GM10847 (cell line): ENCODE data around the gene OR5K3.

Source experiments
- POLR2A ChIP-seq: IDR thresholded peaks from 2 replicates; pipeline ENCODE4 v1.6.1; 2011; ENCODE audit not compliant: insufficient read length; ENCODE audit errors: extremely low read depth

Gene OR5K3

DNA sequence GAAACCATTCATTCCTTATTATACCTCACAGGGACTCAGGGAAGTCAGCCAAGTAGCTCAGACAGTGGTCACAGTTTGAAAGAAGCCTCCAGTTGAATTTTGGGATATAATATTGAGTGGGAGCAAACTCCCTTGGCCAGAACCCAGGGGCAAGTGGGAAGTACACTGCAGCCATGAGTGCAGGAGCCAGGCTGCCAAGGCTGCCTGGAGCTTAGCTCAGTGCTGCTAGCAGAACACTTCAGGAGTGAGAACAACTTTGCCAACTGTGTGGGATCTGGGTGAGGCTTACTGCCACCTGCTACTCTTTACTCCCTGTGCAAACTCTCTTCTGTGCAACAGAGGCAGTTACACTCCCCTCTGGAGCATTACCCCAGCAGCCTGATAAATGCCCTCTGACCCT, 4.6 kb downstream of the OR5K3 start:
- no peak for TF ChIP-seq POLR2A

DNA sequence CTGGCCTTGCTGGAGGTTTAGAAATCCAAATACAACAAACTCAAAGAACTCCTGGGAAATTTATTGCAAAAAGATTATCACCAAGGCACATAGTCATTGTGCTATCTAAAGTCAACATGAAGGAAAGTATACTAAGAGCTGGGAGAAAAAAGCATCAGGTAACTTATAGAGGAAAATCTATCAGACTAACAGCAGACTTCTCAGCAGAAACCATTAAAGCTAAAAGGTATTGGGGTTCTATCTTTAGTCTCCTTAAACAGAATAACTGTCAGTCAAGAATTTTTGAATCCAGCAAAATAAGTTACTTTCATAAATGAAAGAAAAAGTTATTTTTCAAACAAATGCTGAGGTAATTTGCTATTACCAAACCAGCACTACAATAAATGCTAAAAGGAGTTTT, 8.0 kb downstream of the OR5K3 start:
- TF ChIP-seq POLR2A, result no peak

DNA sequence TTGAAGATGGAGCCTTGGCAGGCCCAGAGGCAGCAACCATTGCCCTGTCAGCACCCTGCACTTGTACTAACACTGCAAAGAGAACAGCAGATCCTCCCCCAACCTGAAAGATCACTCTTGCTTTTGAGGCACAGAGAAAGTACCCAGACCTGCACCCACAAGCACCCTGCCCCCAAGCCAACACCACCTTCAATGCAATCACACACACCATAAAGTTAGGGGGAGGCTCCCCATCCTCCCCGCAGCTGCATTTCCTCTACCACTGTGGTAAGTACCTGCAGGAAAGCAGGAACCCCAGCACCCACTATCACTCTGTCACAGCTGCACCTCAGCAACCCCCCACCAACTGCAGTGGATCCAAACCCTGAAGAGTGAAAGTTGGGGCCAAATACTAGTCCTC, 12.0 kb downstream of the OR5K3 start:
- no peak for TF ChIP-seq POLR2A

DNA sequence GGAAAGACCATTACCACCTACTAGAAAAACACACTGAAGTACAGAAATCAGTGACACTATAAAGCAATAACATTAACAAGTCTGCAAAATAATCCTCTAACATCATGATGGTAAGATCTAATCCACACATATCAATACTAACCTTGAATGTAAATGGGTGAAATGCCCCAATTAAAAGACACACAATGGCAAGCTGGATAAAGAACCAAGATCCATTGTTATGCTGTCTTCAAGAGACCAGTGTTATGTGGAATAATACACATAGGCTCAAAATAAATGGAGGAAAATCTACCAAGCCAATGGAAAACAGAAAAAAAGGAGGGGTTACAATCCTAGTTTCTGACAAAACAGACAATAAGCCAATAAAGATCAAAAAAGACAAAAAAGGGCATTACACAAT, 13.5 kb downstream of the OR5K3 start:
- TF ChIP-seq POLR2A, result no peak

DNA sequence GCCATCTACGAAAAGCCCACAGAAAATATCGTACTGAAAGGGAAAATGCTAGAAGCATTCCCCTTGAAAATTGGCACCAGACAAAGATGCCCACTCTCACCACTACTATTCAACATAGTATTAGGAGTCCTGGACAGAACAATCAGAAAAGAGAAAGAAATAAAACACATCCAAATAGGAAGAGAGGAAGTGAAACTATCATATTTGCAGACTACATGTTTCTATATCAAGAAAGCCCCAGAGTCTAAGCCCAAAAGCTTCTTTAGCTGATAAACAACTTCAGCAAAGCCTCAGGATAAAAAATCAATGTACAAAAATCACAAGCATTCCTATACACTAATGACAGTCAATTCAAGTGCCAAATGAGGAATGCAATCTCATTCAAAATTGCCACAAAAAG, 15.6 kb downstream of the OR5K3 start:
- no peak for TF ChIP-seq POLR2A

DNA sequence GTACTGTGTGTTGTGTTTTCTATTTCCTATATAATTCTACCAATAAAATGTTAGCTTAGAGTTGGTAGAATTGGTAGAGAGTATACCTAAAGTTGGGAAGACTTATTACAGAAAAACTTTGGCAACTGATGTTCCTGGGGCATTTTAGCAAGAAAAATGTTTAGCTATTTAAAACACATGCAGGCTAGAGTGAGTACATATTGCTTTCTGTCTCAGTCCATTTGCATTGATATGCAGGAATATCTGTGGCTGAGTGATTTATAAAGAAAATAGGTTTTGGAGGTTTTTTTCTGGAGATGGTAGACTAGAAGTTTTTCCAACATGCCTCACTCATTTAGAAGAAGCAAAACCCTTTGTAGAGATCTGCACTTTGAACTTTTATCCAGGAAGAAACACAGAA, 42.1 kb downstream of the OR5K3 start:
- no peak for TF ChIP-seq POLR2A

DNA sequence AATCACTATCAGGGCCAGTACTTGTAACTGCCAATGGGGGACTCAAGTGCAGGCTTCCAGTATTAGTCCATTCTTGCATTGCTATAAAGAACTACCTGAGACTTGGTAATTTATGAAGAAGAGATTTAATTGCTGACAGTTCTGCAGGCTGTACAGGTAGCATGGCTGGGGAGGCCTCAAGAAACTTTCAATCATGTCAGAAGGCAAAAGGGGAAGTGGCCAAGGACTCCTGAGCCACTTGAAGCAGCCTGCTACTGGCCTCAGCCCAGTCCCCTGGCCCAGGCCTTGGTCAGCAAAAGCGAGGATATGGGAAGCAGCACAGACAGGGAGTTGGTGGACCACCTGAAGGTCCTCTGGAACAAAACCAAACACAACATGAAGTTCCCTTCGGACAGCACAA, 43.3 kb downstream of the OR5K3 start:
- no peak for TF ChIP-seq POLR2A

DNA sequence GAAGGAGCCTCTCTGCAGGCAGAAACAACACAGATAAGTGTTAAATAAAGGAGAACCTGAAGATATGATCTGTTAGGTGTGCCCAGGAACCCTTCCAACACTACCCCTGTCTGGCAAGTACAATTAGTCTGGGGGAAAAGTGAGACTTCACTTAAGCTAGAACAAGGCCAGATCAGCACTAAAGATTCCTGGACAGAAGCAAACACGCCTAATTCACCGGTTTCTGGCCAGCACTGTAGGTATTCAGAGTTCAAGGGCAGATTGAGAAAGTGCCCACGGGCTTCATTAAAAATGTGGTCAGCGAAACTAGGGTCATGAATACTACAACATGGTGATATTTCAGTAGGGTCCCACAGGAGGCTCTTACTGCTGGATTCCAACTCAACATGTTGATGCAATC, 43.9 kb downstream of the OR5K3 start:
- no peak for TF ChIP-seq POLR2A

DNA sequence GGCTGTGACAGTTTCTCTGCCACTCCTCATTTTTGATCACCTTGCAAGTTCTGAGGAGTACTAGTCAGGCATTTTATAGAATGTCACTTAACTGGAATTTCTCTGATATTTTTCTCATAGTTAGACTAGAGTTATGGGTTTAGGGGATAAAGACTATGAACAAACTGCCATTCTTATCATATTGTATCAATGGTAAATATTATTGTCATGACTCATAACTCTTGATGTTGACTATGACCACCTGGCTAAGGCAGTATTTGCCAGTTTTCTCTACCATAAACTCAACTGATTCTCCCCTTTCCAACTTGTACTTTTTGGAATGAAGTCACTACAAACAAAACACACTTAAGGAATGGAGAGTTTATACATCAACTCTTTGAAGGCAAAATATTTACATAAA, 49.8 kb downstream of the OR5K3 start:
- TF ChIP-seq POLR2A, result no peak
